ENCODE data around the gene RTN3.

Gene RTN3

DNA sequence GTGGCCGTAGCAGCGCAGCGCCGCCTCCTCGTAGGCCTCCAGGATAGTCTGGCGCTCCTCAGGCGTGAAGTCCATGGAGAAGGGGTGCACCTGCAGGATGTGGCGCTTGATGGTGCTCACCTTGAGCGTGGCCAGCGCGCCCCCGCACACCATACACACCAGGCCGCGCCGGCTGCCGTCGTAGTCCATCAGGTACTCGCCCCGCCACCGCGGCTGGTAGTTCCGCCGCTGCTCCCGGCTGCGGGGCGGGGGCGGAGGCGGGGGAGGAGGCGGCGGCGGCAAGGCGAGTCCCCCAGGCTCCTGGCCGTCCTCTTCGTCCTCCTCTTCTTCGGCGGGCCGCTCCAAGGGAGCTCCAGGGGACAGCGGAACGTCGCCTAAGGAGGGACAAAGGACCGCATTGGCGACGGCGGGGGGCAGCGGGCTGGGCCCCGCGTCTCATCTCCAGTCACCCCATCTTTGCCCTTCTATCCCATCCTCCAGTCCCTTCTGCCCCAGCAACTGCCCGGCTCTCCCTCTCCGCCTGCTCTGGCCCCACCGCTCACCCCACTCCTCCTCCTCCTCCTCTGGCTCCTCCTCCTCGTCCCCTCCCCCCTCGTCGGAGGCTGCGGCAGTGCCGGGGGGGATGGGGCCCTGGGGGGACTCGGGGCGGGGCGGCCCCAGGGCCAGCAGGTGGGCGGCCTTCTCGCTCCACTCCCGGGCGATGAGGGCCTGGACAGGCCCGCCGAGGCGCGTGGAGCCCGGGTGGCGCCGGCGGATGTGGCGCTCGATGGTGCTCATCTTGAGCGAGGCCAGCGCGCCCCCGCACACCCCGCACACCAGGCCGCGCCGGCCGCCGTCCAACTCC lies 82.4 kb downstream of the RTN3 start:
- TF ChIP-seq CTCF (IDR thresholded peaks at IDR 0.05; ENCODE audit: low read depth, low read length, missing control alignments): no peak
- H3K4me3 ChIP-seq (replicated peaks; ENCODE audit: low read depth, low read length): no peak overlapping the region
- DNase-seq (ENCODE audit: extremely low read depth, low read depth): no peak

GRCh38 chr11:63764340-63764678 lies 83.0 kb downstream of the RTN3 start:
- DNase-seq (ENCODE audit: extremely low read depth, low read depth): no peak
- TF ChIP-seq CTCF (IDR thresholded peaks at IDR 0.05; ENCODE audit: low read depth, low read length, missing control alignments): no peak
- no peak overlapping the region for H3K4me3 ChIP-seq (replicated peaks; ENCODE audit: low read depth, low read length)

GRCh38 chr11:63764679-63765647 lies 83.7 kb downstream of the RTN3 start:
- no peak for TF ChIP-seq CTCF (IDR thresholded peaks at IDR 0.05; ENCODE audit: low read depth, low read length, missing control alignments)
- H3K4me3 ChIP-seq (replicated peaks; ENCODE audit: low read depth, low read length): no peak overlapping the region
- no peak for DNase-seq (ENCODE audit: extremely low read depth, low read depth)

DNA sequence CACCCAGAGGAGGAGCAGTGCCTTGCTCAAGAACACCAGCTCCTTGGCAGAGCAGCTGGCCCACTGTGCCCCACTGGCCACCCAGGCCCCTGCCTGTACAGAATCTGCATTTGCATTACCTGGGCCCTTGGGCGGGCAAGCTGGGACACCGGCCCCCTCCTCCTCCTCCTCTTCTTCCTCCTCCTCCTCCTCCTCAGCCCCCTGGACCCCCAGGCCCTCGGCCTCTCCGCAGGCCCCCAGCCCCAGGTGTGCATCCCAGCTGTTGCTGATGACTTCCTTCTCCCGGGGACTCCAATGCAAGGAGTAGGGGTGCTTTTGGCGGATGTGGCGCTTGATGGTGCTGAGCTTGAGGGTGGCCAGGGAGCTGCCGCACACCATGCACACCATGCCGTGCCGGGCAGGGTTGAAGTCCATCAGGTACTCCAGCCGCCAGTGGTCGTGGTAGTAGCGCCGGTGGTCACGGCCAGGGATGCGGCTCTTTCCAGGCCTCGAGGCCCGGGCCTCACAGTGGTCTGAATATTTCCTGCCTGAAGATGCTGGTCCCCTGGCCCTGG lies 84.5 kb downstream of the RTN3 start:
- TF ChIP-seq CTCF (IDR thresholded peaks at IDR 0.05; ENCODE audit: low read depth, low read length, missing control alignments): no peak
- DNase-seq (ENCODE audit: extremely low read depth, low read depth): no peak
- no peak overlapping the region for H3K4me3 ChIP-seq (replicated peaks; ENCODE audit: low read depth, low read length)

DNA sequence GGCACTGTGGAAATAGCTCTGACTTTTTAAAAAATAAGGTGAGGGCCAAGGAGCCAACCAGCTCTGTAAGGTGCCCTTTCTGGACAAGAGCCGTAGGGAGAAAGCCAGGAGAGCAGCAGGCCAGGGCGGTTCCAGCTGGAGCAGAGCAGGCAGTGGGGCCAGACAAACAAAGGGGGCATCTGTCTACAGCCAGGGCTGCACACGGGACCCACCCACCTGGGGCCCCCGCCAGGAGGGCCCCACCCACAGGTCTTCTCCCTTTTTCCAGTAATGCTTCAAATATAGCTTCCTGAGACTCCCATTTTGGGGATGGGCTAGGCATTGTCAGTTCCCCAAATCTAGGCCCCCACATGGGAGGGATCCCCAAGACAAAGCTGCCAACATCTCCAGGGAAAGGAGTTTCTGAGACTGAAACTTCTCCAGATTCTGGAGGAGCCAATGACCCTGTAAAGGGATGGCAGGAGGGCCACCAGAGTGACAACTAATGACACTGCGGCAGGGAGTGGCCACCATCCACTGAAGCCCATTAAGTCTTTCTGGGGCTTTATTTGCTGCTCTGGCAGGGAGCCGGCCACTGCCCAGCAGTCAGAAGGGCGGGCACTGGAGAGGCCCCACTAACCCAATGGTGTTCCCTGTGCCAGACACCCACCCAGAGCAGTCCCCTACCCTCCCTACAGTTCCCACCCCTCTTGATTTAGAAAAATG lies 85.4 kb downstream of the RTN3 start:
- no peak for TF ChIP-seq CTCF (IDR thresholded peaks at IDR 0.05; ENCODE audit: low read depth, low read length, missing control alignments)
- no peak for DNase-seq (ENCODE audit: extremely low read depth, low read depth)
- peak overlapping the region; percentile 90 for H3K4me3 ChIP-seq (replicated peaks; ENCODE audit: low read depth, low read length)

- no peak for DNase-seq (ENCODE audit: extremely low read depth, low read depth)
- TF ChIP-seq CTCF (IDR thresholded peaks at IDR 0.05; ENCODE audit: low read depth, low read length, missing control alignments): no peak
- peak overlapping the region; percentile 90 for H3K4me3 ChIP-seq (replicated peaks; ENCODE audit: low read depth, low read length)
These were observed 85.9 kb downstream of the RTN3 start for GRCh38 chr11:63767267-63767564.

Data from HFF-Myc (cell line).